Muscle of leg (tissue), 11 donors: Measurements from ENCODE around the gene ZNF185. TPM values are rescaled to one million over a fixed set of nuclear protein-coding genes. Genes with fewer than 3 reads are reported as not detected.

Source experiments
- DNase-seq: peaks from one replicate; pipeline ENCODE4 v3.0.0; 2013
- H3K27ac ChIP-seq: one replicate; pipeline ENCODE4 v1.5.1; 2013; ENCODE audit warnings: mild to moderate bottlenecking, low read length, control low read depth
- H3K27me3 ChIP-seq: one replicate; pipeline ENCODE4 v1.6.1; 2013; ENCODE audit warnings: low read length; ENCODE audit not compliant: control insufficient read depth, insufficient read depth
- H3K36me3 ChIP-seq: one replicate; pipeline ENCODE4 v1.6.1; 2013; ENCODE audit warnings: low read length; ENCODE audit not compliant: control insufficient read depth, insufficient read depth
- H3K4me1 ChIP-seq: one replicate; pipeline ENCODE4 v1.6.1; 2013; ENCODE audit warnings: low read length; ENCODE audit not compliant: control insufficient read depth, insufficient read depth
- H3K4me3 ChIP-seq: one replicate; pipeline ENCODE4 v1.5.1; 2013; ENCODE audit warnings: low read length, control low read depth
- H3K9me3 ChIP-seq: replicated peaks from 2 replicates; pipeline ENCODE4 v1.6.1; 2013; ENCODE audit warnings: low read depth, low read length; ENCODE audit not compliant: control insufficient read depth
- WGBS: methylation state at CpG from one replicate; pipeline ENCODE4 v1.1.5; 2013; ENCODE audit warnings: missing lambda C conversion rate; ENCODE audit not compliant: insufficient coverage; 5-methylcytosine and 5-hydroxymethylcytosine counted together
- polyA plus RNA-seq, 8 donors: library from polyadenylated mRNA; unstranded; fragments of 120-200 nt; gene quantifications; one replicate each; pipeline versions ENCODE4 v1.2.1 to v1.2.3, GENCODE V29; 2013; ENCODE audit warnings: inconsistent platforms in 1 of 8, low replicate concordance in 1 of 8; ENCODE audit not compliant: insufficient read length in 8 of 8, insufficient read depth in 1 of 8
- total RNA-seq: library from RNA; stranded (reverse); fragments of 120-200 nt; gene quantifications from one replicate; pipeline ENCODE4 v1.2.4, GENCODE V29; 2013

The ZNF185 gene
- total and polyA plus RNA-seq, 9 donors = 8.1 to 98.7 (median 18.3) TPM

DNA sequence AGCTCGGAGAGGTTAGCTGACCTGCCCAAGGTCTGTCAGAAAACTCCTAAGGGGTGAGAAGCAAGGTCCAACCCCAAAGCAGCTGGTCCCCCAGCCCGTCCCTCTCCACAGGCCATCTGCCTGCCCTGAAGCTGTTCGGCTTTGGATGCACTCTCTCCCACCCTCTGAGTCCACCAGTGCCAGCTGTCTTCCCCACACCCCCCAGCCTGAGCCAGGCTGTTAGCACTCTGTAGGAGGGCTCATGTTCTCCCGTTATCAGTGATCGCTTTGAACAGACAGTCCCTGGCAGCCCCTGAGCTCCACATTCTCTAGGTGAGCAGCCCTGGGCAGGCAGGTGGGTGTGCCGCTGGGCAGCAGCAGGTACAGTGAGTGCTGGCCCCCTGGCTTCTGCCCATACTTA lies 16.0 kb downstream of the ZNF185 start:
- peaks cover 4% of the 10 kb centered on the region for H3K27me3 ChIP-seq
- peaks cover 7% of the 10 kb centered on the region for H3K4me1 ChIP-seq
- no peak for DNase-seq
- no peak overlapping the region for H3K4me3 ChIP-seq
- no peak overlapping the region for H3K27ac ChIP-seq
- 73% methylated on average over 4 of the region's 6 CpGs for WGBS
- H3K9me3 ChIP-seq = no peaks in the 10 kb centered on the region
- no peaks in the 10 kb centered on the region for H3K36me3 ChIP-seq

DNA sequence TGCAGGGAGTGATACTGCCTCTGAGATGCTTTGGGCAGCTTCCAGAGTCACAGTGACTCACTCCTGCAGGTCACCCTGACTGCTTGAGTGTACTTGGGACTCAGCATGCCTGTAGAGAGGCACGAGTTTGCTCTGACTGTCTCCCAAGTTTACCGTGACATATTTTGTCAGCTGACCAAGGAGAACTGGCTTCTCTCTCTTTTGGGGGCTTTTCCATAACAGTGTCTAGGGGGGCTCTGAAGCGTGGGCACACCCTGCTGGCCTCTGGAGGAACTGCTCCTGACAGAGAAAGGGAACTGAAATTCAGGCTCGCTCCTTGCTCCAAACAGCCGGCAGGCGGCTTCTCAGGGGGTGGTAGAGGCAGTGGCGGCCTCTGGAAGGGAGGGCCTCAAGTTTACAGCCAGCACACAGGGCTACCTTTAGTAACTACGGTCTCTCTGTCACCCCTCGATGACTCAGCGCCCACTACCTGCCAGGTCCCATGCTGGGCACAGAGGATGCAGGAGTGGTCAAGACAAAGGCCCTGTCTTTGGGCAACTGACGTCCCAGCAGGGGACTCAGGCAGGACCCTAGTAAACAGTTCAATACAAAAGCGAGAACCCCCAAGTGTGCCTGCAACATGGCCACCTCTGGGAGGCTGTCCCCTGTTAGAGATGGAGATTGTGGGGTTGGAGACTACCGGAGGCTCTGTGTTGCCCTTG lies 17.8 kb downstream of the ZNF185 start:
- Histone ChIP-seq H3K4me1 (peaks cover 7% of the 10 kb centered on the region), H3K36me3 (no peaks in the 10 kb centered on the region), H3K27ac (no peak overlapping the region), H3K4me3 (no peak overlapping the region), H3K27me3 (peaks cover 6% of the 10 kb centered on the region), H3K9me3 (no peaks in the 10 kb centered on the region)
- DNase-seq = peak; percentile 42
- 42% methylated on average over 7 of the region's 13 CpGs for WGBS

DNA sequence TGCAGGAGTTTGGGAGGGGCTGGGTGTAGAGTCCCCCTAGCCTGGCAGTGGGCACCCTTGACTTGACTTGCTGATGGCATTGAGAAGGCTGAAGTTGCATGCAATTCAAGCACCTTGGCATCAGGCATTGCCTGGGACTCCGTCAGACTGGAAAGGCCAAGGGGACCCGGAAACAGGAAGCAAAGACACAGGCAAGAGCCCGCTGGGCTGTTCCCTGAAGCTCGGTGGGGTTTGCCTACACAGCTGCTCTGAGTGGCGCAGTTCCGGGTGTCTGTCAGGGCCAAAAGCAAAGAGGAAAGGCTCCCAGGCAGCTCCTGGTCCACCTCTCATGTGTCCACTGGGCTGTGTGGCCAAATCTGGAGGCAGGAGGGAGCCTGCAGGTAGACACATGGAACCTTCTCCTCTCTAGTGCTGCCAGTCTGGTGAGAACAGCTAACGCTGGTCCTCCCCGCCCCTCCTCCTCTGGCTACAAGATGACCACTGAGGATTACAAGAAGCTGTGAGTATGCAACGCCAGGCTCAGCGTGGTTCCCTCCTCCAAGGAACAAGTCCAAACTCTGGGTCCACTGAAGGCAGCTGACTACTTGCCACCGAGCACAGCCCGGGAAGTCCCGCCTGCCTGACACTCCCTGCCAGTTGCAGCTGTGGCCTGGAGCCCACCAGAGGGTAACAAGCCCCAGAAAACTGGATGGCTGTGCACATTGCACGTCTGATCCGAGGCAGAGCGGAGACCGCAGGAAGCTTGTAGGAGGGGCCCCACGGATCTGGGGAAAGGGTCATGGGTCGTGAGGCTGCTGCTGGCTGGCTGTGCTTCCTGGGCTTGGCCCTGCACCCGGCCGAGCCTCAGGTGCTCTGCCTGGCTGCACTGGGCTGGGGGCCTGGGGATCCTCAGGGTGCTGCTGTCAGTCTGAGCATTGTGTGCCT lies 20.1 kb downstream of the ZNF185 start:
- H3K4me3 ChIP-seq = no peak overlapping the region
- WGBS = 60% methylated on average over 19 of the region's 21 CpGs

DNA sequence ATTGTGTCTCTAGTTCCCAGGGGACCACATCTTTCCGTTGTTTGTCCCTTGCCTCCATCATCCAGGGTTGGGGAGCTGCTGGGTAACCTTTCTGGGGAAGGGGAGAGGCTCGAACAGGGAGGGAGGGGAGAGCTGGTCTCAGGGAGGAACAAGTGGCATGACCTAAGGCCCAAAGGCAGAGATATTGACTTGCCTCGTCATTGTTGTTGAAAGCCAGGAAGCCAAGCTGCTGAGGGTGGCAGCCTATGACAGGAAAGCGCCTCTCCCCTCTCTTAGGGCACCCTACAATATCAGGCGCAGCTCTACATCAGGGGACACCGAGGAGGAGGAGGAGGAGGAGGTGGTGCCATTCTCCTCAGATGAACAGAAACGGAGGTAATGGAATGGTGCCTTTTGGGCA lies 20.8 kb downstream of the ZNF185 start:
- H3K9me3 ChIP-seq = no peaks in the 10 kb centered on the region
- H3K4me1 ChIP-seq = peaks cover 7% of the 10 kb centered on the region
- peaks cover 9% of the 10 kb centered on the region for H3K27me3 ChIP-seq

More for the DNA sequence above, 20.1 kb downstream of the ZNF185 start:
- Histone ChIP-seq H3K27me3 (peaks cover 7% of the 10 kb centered on the region), H3K4me1 (peaks cover 7% of the 10 kb centered on the region), H3K27ac (no peak overlapping the region), H3K9me3 (no peaks in the 10 kb centered on the region), H3K36me3 (no peaks in the 10 kb centered on the region)
- no peak for DNase-seq

DNA sequence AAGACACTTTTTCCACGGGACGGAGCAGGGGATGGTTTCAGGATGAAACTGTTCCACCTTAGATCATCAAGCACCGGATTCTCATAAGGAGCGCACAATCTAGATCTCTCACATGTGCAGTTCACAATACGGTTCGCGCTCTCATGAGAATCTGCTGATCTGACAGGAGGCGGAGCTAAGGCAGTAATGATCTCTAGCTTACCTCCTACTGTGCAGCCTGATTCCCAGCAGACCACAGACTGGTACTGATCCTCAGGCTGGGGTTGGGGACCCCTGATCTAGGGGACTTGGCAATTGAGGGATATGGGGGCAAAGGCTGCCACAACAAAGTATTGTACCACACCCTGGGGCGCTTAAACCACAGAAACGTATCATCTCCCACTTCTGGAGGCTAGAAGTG lies 25.7 kb downstream of the ZNF185 start:
- no peak for DNase-seq
- Histone ChIP-seq H3K9me3 (no peaks in the 10 kb centered on the region), H3K4me1 (peaks cover 2% of the 10 kb centered on the region), H3K27me3 (peaks cover 9% of the 10 kb centered on the region), H3K4me3 (no peak overlapping the region), H3K27ac (no peak overlapping the region), H3K36me3 (no peaks in the 10 kb centered on the region)
- 80% methylated on average over 10 of the region's 10 CpGs for WGBS

More for the DNA sequence above, 20.8 kb downstream of the ZNF185 start:
- H3K4me3 ChIP-seq = no peak overlapping the region
- no peak overlapping the region for H3K27ac ChIP-seq
- WGBS = 51% methylated on average over 3 of the region's 7 CpGs
- DNase-seq = no peak
- H3K36me3 ChIP-seq = no peaks in the 10 kb centered on the region

DNA sequence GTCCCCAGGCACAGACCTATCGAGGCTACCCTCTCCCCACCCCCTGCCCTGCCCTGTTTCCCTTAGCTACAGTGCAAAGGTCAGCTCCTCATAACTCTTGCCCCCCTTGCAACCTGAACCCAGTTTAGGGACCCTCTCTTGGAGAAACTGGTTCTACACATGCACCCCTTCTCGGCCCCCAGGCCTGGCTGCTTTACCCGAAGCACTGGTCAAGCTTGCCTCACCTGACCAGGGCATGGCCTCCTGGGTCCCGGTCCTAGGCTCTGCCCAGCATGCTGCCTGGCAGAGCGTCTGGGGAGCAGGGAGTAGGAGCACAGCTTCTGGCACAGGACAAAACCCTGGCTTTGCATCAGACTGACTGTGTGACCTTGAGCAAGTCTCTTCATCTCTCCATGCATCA lies 28.0 kb downstream of the ZNF185 start:
- Histone ChIP-seq H3K27me3 (peaks cover 7% of the 10 kb centered on the region), H3K4me1 (peaks cover 2% of the 10 kb centered on the region), H3K27ac (no peak overlapping the region), H3K4me3 (no peak overlapping the region), H3K36me3 (no peaks in the 10 kb centered on the region), H3K9me3 (no peaks in the 10 kb centered on the region)
- DNase-seq = no peak
- 65% methylated on average over 4 of the region's 5 CpGs for WGBS

DNA sequence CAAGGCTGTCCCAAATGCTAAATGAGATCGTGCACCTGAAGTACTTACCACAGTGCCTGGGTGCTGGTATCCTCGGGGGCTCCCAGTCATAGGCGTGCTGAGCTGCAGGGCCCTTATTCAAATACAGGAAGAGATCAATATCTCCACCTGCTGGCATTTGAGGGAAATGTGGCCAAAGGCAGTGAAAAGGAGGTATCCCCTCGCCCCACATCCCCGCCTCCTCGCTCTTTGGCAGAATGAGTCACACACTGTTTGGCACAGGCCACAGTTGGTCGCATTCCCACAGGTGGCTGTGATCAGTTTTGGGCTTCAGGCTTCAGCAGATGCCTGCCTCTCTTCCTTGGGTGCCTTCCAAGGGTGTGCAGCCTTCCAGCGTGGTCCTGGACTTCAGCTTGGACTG lies 28.4 kb downstream of the ZNF185 start:
- Histone ChIP-seq H3K36me3 (no peaks in the 10 kb centered on the region), H3K9me3 (no peaks in the 10 kb centered on the region), H3K4me3 (no peak overlapping the region), H3K4me1 (peaks cover 2% of the 10 kb centered on the region), H3K27ac (no peak overlapping the region), H3K27me3 (peaks cover 8% of the 10 kb centered on the region)
- 36% methylated on average over 8 of the region's 8 CpGs for WGBS
- DNase-seq = peak; percentile 72

DNA sequence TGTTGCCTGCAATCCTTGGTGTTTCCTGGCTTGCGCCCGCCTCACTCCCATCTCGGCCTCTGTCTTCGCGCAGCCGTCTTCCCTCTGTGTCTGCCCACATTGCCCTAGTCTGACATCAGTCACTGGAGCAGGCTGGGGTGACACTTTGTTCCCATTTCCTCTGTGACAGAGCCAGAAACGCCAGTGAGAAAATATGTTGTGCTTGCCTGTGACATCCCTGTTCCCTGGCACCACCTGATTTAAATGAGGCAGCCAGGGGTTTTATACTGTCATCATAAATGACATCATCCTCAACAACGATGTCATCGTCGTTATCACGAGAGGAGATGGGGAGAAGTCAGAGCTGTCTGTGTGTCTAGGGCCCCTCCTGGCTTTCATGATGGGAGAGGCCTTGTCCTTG lies 29.1 kb downstream of the ZNF185 start:
- H3K27me3 ChIP-seq = peaks cover 10% of the 10 kb centered on the region
- H3K27ac ChIP-seq = no peak overlapping the region
- no peaks in the 10 kb centered on the region for H3K9me3 ChIP-seq
- no peaks in the 10 kb centered on the region for H3K36me3 ChIP-seq
- no peak for DNase-seq
- H3K4me3 ChIP-seq = no peak overlapping the region
- peaks cover 2% of the 10 kb centered on the region for H3K4me1 ChIP-seq
- WGBS = 82% methylated on average over 8 of the region's 11 CpGs

DNA sequence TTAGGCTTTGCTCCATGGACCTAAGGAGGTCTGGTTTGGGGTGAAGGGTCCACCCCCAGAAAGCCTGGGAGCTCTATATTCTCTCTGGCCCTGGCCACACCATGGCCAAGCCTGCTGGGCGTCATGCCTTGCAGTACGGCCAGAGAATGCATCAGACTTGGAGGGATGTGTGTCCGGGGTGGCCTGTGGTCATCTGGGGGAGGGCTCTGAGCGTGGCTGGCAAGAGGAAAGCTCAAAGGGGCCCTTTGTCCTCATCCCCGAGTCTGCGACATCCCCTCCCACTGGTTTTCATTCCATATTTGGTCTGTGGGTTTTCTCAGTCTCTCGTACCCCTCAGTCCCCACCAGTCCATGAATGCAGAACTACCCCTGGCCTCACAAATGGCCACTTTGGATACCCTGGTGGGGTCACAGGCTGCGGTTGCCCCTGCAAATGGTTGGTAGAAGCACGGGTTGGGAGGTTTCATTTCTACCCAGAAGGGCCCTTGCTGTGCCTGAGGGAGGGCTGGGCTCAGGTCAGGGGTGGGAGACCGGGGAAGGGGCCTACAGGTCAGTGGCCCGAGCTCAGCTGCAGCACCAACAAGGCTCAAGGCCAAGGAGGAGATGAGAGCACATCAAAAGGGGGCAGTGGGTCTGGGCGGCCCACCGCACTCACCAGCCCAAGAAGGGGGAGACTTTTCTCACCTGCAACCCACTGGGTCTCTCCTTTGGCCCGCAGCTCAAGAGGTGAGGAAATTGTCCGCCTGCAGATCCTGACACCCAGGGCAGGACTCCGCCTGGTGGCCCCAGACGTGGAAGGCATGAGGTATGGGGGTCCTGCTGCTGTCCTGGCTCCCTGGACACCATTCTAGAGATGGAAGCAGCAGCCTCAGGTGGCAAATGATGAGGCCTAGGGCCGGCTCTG lies 30.2 kb downstream of the ZNF185 start:
- Histone ChIP-seq H3K36me3 (no peaks in the 10 kb centered on the region), H3K4me3 (no peak overlapping the region), H3K4me1 (peaks cover 2% of the 10 kb centered on the region), H3K27me3 (peaks cover 13% of the 10 kb centered on the region), H3K27ac (no peak overlapping the region), H3K9me3 (no peaks in the 10 kb centered on the region)
- 84% methylated on average over 9 of the region's 18 CpGs for WGBS
- no peak for DNase-seq
